ENCODE results near the gene FLRT1.

FLRT1 gene

DNA sequence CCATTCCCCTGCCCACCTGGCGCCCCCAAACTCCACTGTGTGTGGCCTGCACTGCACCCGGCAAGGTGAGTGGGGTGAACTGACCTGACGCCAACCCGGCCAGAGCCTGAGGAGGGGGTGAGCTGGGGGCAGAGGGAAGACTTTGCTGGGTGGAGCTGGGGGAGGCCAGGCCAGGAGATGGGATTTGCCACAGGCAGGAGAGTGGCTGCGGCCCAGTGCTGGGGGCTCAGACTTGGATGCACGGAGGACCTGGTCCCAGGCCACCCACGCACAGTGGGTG is 17.8 kb upstream of the FLRT1 start:
- Histone ChIP-seq H2AFZ (ENCODE audit: low read length, unreplicated experiment) (no peak overlapping the region), H3K4me1 (ENCODE audit: control insufficient read depth, insufficient read depth, low read length, unreplicated experiment) (no peaks in the 10 kb centered on the region), H3K36me3 (ENCODE audit: insufficient read depth, low read length) (no peaks in the 10 kb centered on the region), H3K79me2 (ENCODE audit: control insufficient read depth, insufficient read depth, low read length, unreplicated experiment) (no peaks in the 10 kb centered on the region), H3K27ac (ENCODE audit: low read depth, low read length) (no peak overlapping the region), H3K27me3 (ENCODE audit: insufficient read depth, low read length) (no peaks in the 10 kb centered on the region), H3K4me3 (ENCODE audit: low read depth, low read length) (no peak overlapping the region)

DNA sequence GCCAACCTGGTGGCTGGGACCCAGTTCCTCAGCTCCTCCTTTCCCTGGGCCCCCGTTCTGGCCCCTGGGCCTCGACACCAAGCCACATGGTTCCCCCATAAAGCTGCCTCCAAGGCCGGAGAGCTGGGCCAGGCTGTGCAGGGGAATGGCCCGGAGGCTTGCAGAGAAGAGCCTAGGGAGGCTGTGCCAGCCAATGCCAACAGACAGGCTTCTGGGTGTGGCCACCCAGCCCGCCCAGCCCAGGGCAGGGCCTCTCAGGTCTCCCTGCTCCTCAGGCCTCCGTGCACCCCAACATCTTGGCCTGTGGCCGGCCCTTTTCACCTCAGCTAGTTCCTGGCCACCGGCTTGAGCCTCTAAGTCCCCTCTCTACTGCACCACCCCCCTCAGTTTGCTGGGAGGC is 17.4 kb upstream of the FLRT1 start:
- Histone ChIP-seq H3K4me3 (ENCODE audit: low read depth, low read length) (no peak overlapping the region), H3K36me3 (ENCODE audit: insufficient read depth, low read length) (no peaks in the 10 kb centered on the region), H3K79me2 (ENCODE audit: control insufficient read depth, insufficient read depth, low read length, unreplicated experiment) (no peaks in the 10 kb centered on the region), H3K4me1 (ENCODE audit: control insufficient read depth, insufficient read depth, low read length, unreplicated experiment) (no peaks in the 10 kb centered on the region), H3K27ac (ENCODE audit: low read depth, low read length) (no peak overlapping the region), H3K27me3 (ENCODE audit: insufficient read depth, low read length) (no peaks in the 10 kb centered on the region), H2AFZ (ENCODE audit: low read length, unreplicated experiment) (no peak overlapping the region)

DNA sequence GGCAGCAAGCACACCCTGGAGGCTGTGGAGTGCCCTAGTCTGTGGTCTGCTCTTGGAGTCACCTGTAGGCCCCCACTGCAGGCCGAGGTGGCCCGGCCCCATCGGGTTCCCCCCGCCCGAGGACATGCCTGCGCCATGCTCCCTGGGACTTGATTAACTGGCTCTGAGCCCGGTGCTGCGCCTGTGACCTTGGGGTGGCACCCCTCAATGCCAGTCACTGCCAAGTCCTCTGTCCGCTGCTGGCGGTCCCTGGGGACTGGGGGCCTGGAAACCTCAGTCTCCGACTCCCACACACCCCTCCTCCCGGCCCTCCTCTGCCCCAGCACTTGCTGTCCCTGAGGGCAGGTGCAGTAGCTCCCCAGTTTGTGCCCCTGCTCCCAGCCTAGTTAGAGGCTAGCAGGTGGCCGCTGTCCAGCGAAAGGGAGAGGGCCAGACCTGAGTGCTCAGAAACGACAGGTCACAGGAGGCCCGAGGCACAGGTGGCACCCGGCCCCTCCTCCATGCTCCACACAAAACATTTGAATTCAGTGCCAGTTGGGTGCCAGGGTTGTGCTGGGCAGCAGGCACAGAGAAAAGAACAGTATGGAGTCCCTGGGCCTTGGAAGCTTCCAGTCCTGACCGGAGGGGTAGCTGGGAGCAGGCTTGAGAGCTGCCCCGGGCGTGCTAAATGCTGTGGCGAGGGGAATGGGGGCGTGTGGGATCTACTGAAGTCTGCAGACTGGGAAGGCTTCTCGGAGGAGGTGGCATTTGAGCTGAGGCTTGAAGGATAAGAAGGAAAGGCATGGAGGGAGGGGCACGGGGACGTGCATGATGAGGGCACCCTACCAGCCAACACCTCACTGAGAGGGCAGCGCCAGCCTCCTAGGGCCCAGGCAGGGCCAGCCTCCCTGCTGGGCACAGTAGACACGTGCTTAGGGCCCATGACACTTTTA is 16.4 kb upstream of the FLRT1 start:
- H3K4me1 ChIP-seq (ENCODE audit: control insufficient read depth, insufficient read depth, low read length, unreplicated experiment): no peaks in the 10 kb centered on the region
- H3K79me2 ChIP-seq (ENCODE audit: control insufficient read depth, insufficient read depth, low read length, unreplicated experiment): no peaks in the 10 kb centered on the region
- no peak overlapping the region for H2AFZ ChIP-seq (ENCODE audit: low read length, unreplicated experiment)
- H3K4me3 ChIP-seq (ENCODE audit: low read depth, low read length): no peak overlapping the region
- H3K27ac ChIP-seq (ENCODE audit: low read depth, low read length): no peak overlapping the region
- no peaks in the 10 kb centered on the region for H3K27me3 ChIP-seq (ENCODE audit: insufficient read depth, low read length)
- no peaks in the 10 kb centered on the region for H3K36me3 ChIP-seq (ENCODE audit: insufficient read depth, low read length)

DNA sequence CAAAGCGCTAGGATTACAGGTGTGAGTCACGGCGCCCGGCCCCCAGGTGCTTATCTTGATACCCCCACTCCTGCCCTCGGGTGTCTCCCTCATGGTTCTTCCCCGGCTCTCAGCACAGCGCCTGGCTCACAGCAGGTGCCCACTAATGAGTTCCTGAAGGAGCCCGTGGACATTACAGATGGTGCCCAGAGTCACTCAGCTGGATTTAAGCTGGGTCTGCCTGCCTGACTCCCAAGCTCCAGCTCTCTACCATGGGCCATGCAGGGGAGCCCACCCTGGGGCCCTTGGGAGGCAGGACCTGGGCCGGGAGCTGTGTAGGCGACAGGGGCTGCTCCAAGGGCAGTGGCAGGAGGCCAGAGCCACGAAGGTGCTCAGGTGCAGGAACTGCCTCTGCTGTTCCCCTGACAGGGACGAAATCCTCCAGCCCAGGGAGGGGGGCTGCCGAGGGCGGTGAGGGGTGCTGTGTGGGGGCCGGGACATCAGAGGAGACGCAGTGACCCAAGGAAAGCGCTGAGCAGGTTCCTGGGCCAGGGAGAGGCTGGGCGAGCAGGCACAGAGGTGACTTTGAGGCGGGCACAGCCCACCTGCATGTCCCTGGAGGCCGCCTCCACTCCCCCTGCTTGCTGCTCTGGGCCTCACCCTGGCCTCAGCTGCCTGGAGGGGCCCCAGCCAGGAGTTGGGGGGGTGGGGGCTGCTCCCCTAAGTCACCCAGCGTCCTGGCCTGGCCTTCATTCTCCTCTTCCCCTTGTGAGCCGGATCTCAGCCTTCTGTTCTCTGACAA is 14.6 kb upstream of the FLRT1 start:
- no peaks in the 10 kb centered on the region for H3K27me3 ChIP-seq (ENCODE audit: insufficient read depth, low read length)
- H3K27ac ChIP-seq (ENCODE audit: low read depth, low read length): no peak overlapping the region
- no peaks in the 10 kb centered on the region for H3K4me1 ChIP-seq (ENCODE audit: control insufficient read depth, insufficient read depth, low read length, unreplicated experiment)
- no peaks in the 10 kb centered on the region for H3K36me3 ChIP-seq (ENCODE audit: insufficient read depth, low read length)
- no peak overlapping the region for H2AFZ ChIP-seq (ENCODE audit: low read length, unreplicated experiment)
- H3K79me2 ChIP-seq (ENCODE audit: control insufficient read depth, insufficient read depth, low read length, unreplicated experiment): no peaks in the 10 kb centered on the region
- H3K4me3 ChIP-seq (ENCODE audit: low read depth, low read length): no peak overlapping the region

DNA sequence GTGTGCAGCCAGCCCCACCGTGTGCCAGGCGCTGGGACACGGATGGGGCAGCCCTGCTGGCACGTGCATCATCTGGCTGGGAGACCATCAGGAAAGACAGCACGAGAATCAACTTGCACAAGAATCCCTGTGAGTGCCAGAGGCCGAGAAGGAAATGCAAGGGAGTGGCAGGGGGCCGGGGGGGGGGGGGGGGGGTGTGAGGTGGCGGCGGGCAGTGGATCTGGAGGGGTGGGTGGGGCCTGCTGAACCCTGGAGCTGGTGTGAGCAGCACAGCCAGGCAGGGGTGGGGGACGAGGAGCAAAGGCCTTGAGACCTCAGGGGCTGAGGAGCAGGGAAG is 14.0 kb upstream of the FLRT1 start:
- H3K79me2 ChIP-seq (ENCODE audit: control insufficient read depth, insufficient read depth, low read length, unreplicated experiment): no peaks in the 10 kb centered on the region
- H3K27me3 ChIP-seq (ENCODE audit: insufficient read depth, low read length): no peaks in the 10 kb centered on the region
- H3K36me3 ChIP-seq (ENCODE audit: insufficient read depth, low read length): no peaks in the 10 kb centered on the region
- H3K4me3 ChIP-seq (ENCODE audit: low read depth, low read length): no peak overlapping the region
- H3K27ac ChIP-seq (ENCODE audit: low read depth, low read length): no peak overlapping the region
- no peak overlapping the region for H2AFZ ChIP-seq (ENCODE audit: low read length, unreplicated experiment)
- no peaks in the 10 kb centered on the region for H3K4me1 ChIP-seq (ENCODE audit: control insufficient read depth, insufficient read depth, low read length, unreplicated experiment)

DNA sequence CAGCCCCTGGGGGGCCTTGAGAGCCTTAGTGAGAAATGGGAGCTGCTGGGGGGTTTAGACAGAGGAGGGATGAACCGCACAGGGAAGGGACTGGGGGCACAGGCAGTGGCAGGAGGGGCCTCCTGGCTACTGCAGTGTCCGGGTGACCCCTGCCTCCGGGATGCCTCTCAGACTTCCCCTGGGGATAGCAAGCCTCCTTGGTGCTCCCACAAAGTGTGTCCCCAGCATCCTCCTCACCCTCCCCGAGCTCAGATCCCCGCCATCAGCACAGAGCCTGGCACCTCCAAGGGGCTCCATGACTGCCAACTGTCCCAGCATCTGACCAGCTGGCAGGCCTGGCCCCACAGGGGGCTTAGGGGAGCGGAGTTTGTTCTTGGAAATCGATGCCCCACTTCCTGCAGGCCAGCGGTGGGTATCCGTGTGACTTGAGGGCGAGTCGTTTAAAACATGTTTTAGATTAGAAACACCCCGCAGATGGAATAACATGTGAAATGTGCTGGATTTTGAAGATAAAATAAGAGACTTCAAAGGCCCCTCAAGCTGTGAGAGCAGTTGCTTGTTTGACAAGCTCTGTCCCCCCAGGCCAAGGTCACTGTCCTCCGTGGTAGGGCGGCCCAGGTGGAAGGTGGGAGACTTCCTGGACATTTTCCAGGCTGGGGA is 13.5 kb upstream of the FLRT1 start:
- no peaks in the 10 kb centered on the region for H3K27me3 ChIP-seq (ENCODE audit: insufficient read depth, low read length)
- H3K79me2 ChIP-seq (ENCODE audit: control insufficient read depth, insufficient read depth, low read length, unreplicated experiment): no peaks in the 10 kb centered on the region
- H3K4me1 ChIP-seq (ENCODE audit: control insufficient read depth, insufficient read depth, low read length, unreplicated experiment): no peaks in the 10 kb centered on the region
- H3K4me3 ChIP-seq (ENCODE audit: low read depth, low read length): no peak overlapping the region
- H3K36me3 ChIP-seq (ENCODE audit: insufficient read depth, low read length): no peaks in the 10 kb centered on the region
- H3K27ac ChIP-seq (ENCODE audit: low read depth, low read length): no peak overlapping the region
- H2AFZ ChIP-seq (ENCODE audit: low read length, unreplicated experiment): no peak overlapping the region

DNA sequence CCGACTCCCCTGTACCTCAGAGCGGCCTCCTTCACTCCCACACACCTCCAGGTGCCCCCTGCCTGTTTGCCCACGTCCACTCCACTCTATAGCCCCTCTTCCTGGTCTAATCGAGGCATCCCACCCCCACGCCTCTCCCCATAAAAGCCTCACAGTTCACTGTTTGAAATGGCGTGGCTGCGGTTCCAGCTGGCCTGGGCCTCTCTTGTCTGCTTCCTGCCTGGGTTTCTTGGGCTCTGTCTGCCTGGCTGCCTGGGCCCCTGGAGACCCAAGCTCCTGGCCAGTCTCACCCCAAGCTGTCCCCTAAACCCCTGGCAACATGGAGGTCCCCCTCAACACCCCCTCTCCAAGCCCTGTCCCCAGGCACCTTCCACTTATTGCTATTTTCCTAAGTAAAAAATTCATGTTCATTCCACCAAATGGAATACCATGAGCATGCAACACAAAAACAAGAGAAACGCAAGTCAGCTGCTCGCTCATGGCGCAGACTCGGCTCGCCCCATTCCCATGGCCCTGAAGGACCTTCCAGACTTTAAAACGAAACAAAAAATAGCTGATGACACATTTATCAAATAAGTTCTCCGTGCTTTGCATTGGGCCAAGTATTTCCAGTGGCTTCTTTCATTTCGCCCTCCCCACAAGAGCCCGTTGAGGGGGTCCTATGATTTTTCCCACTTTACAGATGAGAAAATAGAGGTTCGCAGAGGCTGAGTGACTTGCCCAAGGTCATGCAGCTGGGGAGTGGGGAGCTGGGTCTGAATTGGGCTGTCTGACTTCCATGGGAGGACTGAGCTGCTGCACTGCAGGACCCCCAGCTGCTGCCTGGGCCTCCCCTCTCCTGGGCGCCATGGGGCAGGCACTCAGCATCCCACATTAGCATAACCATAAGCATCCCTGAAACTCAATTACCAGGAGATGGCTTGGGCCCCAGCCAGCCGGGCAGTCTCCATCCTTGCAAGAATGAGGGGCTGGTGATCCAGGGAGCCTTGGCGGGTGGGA is 11.7 kb upstream of the FLRT1 start:
- H3K27ac ChIP-seq (ENCODE audit: low read depth, low read length): no peak overlapping the region
- H3K4me3 ChIP-seq (ENCODE audit: low read depth, low read length): no peak overlapping the region
- H3K27me3 ChIP-seq (ENCODE audit: insufficient read depth, low read length): no peaks in the 10 kb centered on the region
- H3K79me2 ChIP-seq (ENCODE audit: control insufficient read depth, insufficient read depth, low read length, unreplicated experiment): no peaks in the 10 kb centered on the region
- H3K36me3 ChIP-seq (ENCODE audit: insufficient read depth, low read length): no peaks in the 10 kb centered on the region
- H3K4me1 ChIP-seq (ENCODE audit: control insufficient read depth, insufficient read depth, low read length, unreplicated experiment): no peaks in the 10 kb centered on the region
- H2AFZ ChIP-seq (ENCODE audit: low read length, unreplicated experiment): no peak overlapping the region

DNA sequence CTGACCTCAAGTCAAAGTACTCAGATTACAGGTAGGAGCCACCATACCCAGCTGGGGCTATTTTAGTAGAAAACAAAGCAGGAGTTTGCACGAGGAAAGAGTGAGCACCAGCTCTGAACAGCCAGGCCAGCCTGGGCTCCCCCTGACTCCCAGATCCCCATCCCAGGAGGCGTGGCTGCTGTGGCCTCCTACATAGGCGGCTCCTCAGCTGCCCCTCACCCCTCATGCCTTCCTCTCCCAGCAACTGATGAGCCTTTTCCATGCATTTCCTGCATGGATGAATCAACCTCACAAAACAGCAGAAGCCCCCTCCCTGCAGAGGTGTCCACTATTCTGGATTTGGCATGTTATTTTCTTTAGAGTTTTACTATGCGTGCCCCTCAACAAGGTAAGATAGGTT is 10.5 kb upstream of the FLRT1 start:
- Histone ChIP-seq H3K27me3 (ENCODE audit: insufficient read depth, low read length) (no peaks in the 10 kb centered on the region), H3K79me2 (ENCODE audit: control insufficient read depth, insufficient read depth, low read length, unreplicated experiment) (no peaks in the 10 kb centered on the region), H2AFZ (ENCODE audit: low read length, unreplicated experiment) (no peak overlapping the region), H3K36me3 (ENCODE audit: insufficient read depth, low read length) (no peaks in the 10 kb centered on the region), H3K27ac (ENCODE audit: low read depth, low read length) (no peak overlapping the region), H3K4me1 (ENCODE audit: control insufficient read depth, insufficient read depth, low read length, unreplicated experiment) (no peaks in the 10 kb centered on the region), H3K4me3 (ENCODE audit: low read depth, low read length) (no peak overlapping the region)

DNA sequence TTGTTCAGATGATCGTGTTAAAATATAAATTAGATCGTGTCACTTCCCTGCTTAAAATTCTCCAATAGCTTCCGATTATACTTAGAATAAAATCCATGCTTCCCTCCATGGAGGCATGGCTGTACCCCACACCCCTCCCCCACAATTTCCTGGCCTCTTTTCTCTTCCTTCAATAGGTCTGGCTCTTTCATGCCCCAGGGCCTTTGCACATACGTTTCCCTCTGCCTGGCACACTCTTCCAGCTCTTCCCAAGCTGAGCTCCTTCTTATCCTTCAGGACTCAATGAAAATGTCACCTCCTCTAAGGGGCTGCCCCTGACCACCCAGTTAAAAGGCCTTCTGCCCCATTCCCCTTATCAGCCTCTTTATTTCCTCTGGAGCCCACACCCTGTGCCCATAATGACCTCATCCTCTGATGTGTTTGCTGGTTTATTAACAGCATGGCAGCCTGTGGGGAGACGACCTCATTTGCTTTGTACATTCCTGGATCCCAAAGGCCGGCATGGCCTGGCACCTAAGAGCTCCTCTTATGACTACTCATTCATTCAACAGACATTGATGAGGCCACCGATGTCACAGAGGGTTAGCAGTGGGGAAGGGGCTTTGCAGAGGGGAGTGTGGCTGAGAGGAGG is 9.0 kb upstream of the FLRT1 start:
- Histone ChIP-seq H3K36me3 (ENCODE audit: insufficient read depth, low read length) (no peaks in the 10 kb centered on the region), H3K27me3 (ENCODE audit: insufficient read depth, low read length) (no peaks in the 10 kb centered on the region), H3K27ac (ENCODE audit: low read depth, low read length) (no peak overlapping the region), H2AFZ (ENCODE audit: low read length, unreplicated experiment) (no peak overlapping the region), H3K79me2 (ENCODE audit: control insufficient read depth, insufficient read depth, low read length, unreplicated experiment) (no peaks in the 10 kb centered on the region), H3K4me3 (ENCODE audit: low read depth, low read length) (no peak overlapping the region), H3K4me1 (ENCODE audit: control insufficient read depth, insufficient read depth, low read length, unreplicated experiment) (no peaks in the 10 kb centered on the region)
